MM.1S (cell line): ENCODE results near the gene SCUBE2.

Experiments used
- DNase-seq: peaks from one replicate; pipeline ENCODE4 v3.0.0-alpha.2; 2015
- H2AFZ ChIP-seq: fragments of 300-600 bp; sonication (generic); 2 replicates; pipeline ENCODE4 v1.6.0; 2016; ENCODE audit warnings: antibody characterized with exemption, low read length
- H3F3A ChIP-seq: fragments of 300-600 bp; sonication (generic); 2 replicates; pipeline ENCODE4 v1.6.1; 2016; ENCODE audit warnings: mild to moderate bottlenecking, antibody characterized with exemption, low read length, moderate library complexity, mixed read lengths; ENCODE audit not compliant: insufficient read depth
- H3K27ac ChIP-seq: fragments of 300-600 bp; sonication (generic); 2 replicates; pipeline ENCODE4 v1.5.1; 2016; ENCODE audit warnings: mild to moderate bottlenecking, low read length
- H3K27me3 ChIP-seq: fragments of 300-600 bp; sonication (generic); replicated peaks from 2 replicates; pipeline ENCODE4 v1.6.0; 2016; ENCODE audit warnings: low read length; ENCODE audit not compliant: insufficient read depth
- H3K36me3 ChIP-seq: fragments of 300-600 bp; sonication (generic); replicated peaks from 2 replicates; pipeline ENCODE4 v1.6.1; 2016; ENCODE audit warnings: mild to moderate bottlenecking, low read length, mixed read lengths; ENCODE audit not compliant: insufficient read depth
- H3K4me1 ChIP-seq: fragments of 300-600 bp; sonication (generic); 2 replicates; pipeline ENCODE4 v1.6.1; 2016; ENCODE audit warnings: low read length, mixed read lengths
- H3K4me2 ChIP-seq: fragments of 300-600 bp; sonication (generic); 2 replicates; pipeline ENCODE4 v1.6.0; 2016; ENCODE audit warnings: low read depth, low read length
- H3K4me3 ChIP-seq: fragments of 300-600 bp; sonication (generic); 2 replicates; pipeline ENCODE4 v1.5.1; 2016; ENCODE audit warnings: low read length, mixed read lengths
- H3K79me2 ChIP-seq: fragments of 300-600 bp; sonication (generic); 2 replicates; pipeline ENCODE4 v1.6.1; 2016; ENCODE audit warnings: mixed run types, low read length, mixed read lengths
- H3K9ac ChIP-seq: fragments of 300-600 bp; sonication (generic); 2 replicates; pipeline ENCODE4 v1.6.1; 2016; ENCODE audit warnings: low read length, mixed read lengths
- H3K9me2 ChIP-seq: fragments of 300-600 bp; sonication (generic); replicated peaks from 2 replicates; pipeline ENCODE4 v1.6.1; 2016; ENCODE audit warnings: mild to moderate bottlenecking, low read length, mixed read lengths; ENCODE audit not compliant: insufficient read depth
- H3K9me3 ChIP-seq: fragments of 300-600 bp; sonication (generic); replicated peaks from 2 replicates; pipeline ENCODE4 v1.6.1; 2016; ENCODE audit warnings: mild to moderate bottlenecking, low read length, mixed read lengths; ENCODE audit not compliant: insufficient read depth
- H4K20me1 ChIP-seq: fragments of 300-600 bp; sonication (generic); 2 replicates; pipeline ENCODE4 v1.6.1; 2016; ENCODE audit warnings: mild to moderate bottlenecking, low read length, moderate library complexity, mixed read lengths; ENCODE audit not compliant: insufficient read depth
- CTCF ChIP-seq: fragments of 300-600 bp; sonication (generic); IDR thresholded peaks from 2 replicates; pipeline ENCODE4 v1.5.1; 2016; ENCODE audit warnings: antibody characterized with exemption, low read length, mixed read lengths
- EZH2 ChIP-seq: fragments of 300-600 bp; sonication (generic); optimal IDR thresholded peaks from 2 replicates; pipeline ENCODE3; 2017; ENCODE audit warnings: low read depth, mild to moderate bottlenecking, antibody characterized with exemption, low read length, mixed read lengths
- EZH2phosphoT487 ChIP-seq: fragments of 300-600 bp; sonication (generic); IDR thresholded peaks from 2 replicates; pipeline ENCODE4 v1.6.1; 2018; ENCODE audit warnings: antibody characterized with exemption, low read length

SCUBE2 gene

GRCh38 chr11:9089636-9090035 lies 1.8 kb downstream of the SCUBE2 start:
- Histone ChIP-seq H4K20me1 (no peaks in the 10 kb centered on the region), H3K36me3 (no peaks in the 10 kb centered on the region), H3K9ac (no peak overlapping the region), H3K4me3 (no peak overlapping the region), H3K4me1 (no peaks in the 10 kb centered on the region), H3K27ac (no peak overlapping the region), H3K4me2 (no peak overlapping the region), H3K79me2 (no peaks in the 10 kb centered on the region), H3K9me3 (no peaks in the 10 kb centered on the region), H3K9me2 (no peaks in the 10 kb centered on the region), H2AFZ (no peak overlapping the region), H3K27me3 (peaks cover 13% of the 10 kb centered on the region), H3F3A (no peaks in the 10 kb centered on the region)
- no peak for DNase-seq
- TF ChIP-seq EZH2 (no peak), EZH2phosphoT487 (no peak), CTCF (no peak)

GRCh38 chr11:9089061-9089460 lies 2.3 kb downstream of the SCUBE2 start:
- Histone ChIP-seq H3K36me3 (no peaks in the 10 kb centered on the region), H3K9me2 (no peaks in the 10 kb centered on the region), H3K4me2 (no peak overlapping the region), H3K27me3 (peaks cover 13% of the 10 kb centered on the region), H3K9ac (no peak overlapping the region), H3K4me3 (no peak overlapping the region), H3K4me1 (no peaks in the 10 kb centered on the region), H3K27ac (no peak overlapping the region), H3K9me3 (no peaks in the 10 kb centered on the region), H2AFZ (no peak overlapping the region), H3K79me2 (no peaks in the 10 kb centered on the region), H4K20me1 (no peaks in the 10 kb centered on the region), H3F3A (no peaks in the 10 kb centered on the region)
- DNase-seq, result no peak
- TF ChIP-seq CTCF, result no peak

GRCh38 chr11:9082575-9082974 lies 8.8 kb downstream of the SCUBE2 start:
- H3K4me2 ChIP-seq, result no peak overlapping the region
- no peaks in the 10 kb centered on the region for H3K36me3 ChIP-seq
- no peak overlapping the region for H2AFZ ChIP-seq
- no peak overlapping the region for H3K9ac ChIP-seq
- no peaks in the 10 kb centered on the region for H3K79me2 ChIP-seq
- no peaks in the 10 kb centered on the region for H3K27me3 ChIP-seq
- H3K9me3 ChIP-seq, result no peaks in the 10 kb centered on the region
- TF ChIP-seq EZH2 (no peak), CTCF (no peak), EZH2phosphoT487 (no peak)
- peaks cover 30% of the 10 kb centered on the region for H3K4me1 ChIP-seq
- no peaks in the 10 kb centered on the region for H3K9me2 ChIP-seq
- no peak for DNase-seq
- H4K20me1 ChIP-seq, result no peaks in the 10 kb centered on the region
- no peak overlapping the region for H3K27ac ChIP-seq
- no peak overlapping the region for H3K4me3 ChIP-seq
- H3F3A ChIP-seq, result peaks cover 14% of the 10 kb centered on the region
